GM19023 (cell line): ENCODE results near the gene SF3B3.
"Not testable (repeated sequence)": the region's sequence is repeated elsewhere in the genome, so short reads cannot be mapped to it uniquely, and the experiment has no call there.

Source experiments
- ATAC-seq: cut with Tn5 transposase; IDR thresholded peaks from one replicate; pipeline ENCODE4 v1.9.1; 2021; ENCODE audit warnings: mild to moderate bottlenecking, moderate library complexity; ENCODE audit not compliant: unreplicated experiment

SF3B3 gene

DNA sequence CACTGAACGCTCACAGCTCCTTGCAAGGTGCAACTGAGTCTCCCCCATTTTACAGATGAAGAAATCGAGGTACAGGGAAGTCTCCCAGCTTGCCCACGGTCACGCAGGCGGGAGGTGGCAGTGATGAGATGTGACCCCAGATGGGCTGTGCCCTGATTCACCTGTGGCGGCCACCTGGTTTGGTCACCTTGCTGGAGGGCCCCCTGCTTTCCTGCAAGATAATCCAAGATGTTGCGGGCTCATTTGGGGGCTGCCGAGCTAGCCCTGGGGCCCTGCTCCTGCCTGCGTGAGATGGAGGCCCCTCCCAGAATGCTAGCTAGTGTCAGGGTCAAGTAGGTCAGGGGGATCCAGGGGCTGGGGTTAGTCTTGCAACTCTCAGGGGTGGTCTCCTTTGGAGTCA is 63.1 kb downstream of the SF3B3 start:
- ATAC-seq: no peak

DNA sequence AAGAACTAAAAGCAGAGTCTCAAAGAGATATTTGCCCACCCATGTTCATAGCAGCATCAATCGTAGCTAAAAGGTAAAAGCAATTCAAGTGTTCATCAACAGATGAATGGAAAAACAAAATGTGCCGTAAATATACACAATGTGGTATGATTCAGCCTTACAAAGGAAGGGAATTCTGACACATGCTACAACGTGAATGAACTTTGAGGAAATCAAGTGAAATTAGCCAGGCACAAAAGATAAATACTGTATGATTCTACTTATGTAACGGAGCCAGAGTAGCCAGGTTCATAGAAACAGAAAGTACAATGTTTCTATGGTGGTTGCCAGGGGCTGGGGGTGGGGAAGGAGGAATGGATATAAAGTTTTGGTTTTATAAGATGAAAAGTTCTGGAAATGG is 64.9 kb downstream of the SF3B3 start:
- ATAC-seq: no peak

DNA sequence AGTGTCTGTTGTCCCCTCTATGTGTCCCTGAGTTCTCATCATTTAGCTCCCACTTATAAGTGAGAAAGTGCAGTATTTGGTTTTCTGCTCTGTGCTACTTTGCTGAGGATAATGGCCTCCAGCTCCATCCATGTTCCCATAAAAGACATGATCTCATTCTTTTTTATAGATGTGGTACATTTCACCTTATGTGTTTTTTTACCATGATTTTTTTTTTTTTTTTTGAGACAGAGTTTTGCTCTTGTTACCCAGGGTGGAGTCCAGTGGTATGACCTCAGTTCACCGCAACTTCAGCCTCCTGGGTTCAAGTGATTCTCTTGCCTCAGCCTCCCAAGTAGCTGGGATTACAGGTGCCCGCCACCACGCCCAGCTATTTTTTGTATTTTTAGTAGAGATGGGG is 65.8 kb downstream of the SF3B3 start:
- ATAC-seq: not testable (repeated sequence)

DNA sequence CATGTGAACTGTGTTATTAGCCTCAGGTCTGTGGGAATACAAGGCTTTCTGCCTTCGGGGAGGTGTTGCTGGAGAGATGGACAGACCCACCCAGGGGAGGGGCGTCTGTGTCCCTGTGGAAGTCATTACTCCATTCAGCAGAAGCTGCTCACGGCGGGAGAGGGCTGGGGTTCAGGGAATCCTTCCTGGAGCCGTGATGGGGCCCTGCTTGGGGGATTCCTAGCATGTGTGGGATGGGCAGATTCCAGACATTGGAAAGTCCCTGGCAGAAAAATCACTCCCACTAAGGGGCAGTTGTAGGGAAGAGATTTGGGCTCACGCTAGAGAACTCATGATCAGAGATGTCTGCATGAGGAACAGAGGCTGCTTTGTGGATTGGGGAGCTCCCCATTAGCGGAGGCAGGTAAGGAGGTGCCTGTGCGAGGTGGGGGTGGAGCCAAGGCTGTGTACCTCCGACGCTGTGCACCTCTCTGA is 66.4 kb downstream of the SF3B3 start:
- no peak for ATAC-seq

DNA sequence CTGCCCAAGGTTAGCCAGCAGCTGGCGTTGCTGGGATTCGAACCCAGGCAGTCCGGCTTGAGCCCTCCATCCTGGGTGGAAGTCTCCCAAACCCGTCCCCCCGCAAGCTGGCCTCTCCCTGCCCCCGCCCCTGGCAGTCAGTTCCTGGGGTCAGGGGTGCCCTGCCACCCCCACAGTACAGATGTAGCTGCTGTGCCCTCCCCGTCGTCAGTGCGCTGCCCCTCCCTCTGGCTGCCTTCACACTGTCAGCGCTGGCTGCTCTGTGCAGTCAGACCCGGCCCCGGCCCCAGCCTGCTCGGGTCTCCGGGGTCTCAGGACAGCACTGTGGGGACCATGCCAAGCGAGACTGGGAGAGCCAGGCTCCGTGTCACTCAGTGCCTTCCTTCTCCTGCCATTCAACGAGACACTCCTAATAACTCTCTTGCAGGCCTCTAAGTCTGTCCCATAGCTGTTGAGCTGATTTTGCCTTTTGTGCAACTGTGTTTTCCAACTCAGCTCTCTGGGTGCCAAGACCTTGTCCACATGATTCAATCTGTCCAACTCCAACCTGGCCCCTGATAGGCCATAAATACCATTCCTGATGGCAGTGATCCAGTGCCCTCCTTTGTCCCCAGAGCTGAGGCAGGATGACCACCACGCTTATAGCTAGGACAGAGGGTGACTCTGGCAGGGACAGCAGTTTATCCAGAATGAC is 67.3 kb downstream of the SF3B3 start:
- no peak for ATAC-seq

DNA sequence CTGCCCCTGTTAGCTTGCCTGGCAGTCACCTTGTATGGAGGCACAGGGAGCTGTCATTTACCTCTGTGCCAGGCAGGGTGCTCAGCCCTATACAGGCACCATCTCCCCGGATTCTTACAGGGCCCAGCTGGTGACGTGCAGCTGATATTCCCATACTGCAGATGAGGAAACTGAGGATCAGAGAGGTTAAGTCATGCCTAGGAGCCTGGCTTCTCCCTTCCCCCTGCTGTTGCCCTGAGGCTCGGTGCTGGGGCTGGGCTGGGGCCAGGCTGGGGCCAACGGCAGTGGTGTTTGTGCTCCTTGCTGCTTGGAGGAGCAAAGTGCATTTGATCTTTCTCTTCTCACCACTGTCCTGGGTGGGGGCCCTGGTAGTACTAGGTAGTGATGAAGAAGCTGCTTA is 68.0 kb downstream of the SF3B3 start:
- no peak for ATAC-seq

DNA sequence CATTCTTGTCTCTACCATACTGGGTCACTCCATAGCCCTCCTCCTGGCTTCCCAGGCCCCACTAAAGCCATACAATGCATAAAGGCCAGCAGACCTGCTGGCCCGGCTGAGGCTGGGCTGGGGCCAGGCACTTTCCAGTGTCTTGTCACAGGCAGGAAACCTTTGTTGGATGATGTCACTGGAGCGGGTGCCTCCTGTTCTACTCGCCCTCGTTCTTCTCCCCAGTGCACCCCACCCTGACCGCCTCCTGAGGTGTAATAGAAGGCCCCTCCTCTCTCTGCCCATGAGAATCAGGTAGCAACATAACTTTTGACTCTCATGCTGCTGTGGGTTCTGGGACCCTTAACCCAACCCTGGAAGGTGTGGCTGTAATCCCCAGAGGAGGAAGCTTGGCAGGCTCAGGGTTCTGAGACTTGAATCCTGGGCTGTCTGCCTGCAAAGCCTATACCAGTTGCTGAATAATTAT is 68.5 kb downstream of the SF3B3 start:
- ATAC-seq: no peak

DNA sequence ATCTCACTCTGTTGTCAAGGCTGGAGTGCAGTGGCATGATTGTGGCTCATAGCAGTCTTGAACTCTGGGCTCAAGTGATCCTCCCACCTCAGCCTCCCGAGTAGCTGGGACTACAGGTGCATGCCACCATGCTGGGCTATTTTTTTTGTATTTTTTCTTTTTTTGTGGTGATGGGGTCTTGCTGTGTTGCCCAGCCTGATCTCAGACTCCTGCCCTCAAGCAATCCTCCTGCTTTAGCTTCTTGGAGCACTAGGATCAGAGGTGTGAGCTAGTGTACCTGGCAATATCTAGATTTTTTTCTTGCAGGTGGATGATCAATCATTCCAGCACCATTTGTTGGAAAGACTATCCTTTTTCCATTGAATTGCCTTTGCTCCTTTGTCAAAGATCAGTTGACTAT is 69.9 kb downstream of the SF3B3 start:
- ATAC-seq: no peak

DNA sequence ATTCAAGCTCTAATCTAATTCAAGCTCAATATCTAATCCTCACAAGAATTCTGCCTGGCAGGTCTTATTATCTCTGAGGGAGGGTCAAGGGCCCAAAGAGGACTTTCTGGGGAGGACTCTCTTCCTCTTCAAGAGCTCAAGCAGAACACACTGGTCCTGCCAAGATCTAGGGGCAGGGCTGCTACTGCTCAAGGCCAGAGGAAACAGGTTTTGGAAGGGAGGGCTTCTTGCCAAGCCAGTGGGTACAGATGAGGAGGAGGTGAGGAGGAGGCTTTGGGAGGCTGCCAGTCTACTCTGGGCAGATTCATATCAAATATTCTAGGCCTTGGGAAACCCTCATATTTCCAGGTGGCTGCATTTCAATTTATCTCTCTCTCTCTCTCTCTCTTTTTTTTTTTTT is 71.0 kb downstream of the SF3B3 start:
- no peak for ATAC-seq

DNA sequence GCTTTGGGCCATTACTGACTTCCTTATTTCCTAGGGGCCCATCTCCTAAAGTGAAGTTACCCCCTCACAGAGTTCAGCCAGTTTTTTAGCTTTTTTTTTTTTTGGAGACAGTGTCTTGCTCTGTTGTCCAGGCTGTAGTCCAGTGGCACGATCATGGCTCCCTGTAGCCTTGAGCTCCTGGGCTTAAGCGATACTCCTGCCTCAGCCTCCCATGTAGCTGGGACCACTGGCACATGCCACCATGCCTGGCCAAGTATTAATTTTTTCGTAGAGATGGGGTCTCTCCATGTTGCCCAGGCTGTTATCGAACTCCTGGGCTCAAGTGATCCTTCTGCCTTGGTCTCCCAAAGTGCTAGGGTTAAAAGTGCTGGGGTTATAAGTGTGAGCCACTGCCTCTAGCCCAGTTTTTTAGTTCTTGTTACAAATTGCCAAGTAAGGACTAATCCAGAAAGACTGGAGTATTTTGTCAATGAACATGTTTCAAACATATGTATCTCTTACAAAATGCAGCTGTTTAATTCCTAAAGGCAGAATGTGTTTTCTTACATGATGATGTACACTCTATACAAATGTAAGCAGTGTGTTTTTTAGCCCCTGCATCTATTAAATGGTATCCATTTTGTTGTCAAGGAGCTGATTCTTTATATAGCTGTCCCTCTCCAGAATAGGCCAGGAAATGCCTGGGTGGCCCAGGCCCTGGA is 73.7 kb downstream of the SF3B3 start:
- ATAC-seq: no peak

DNA sequence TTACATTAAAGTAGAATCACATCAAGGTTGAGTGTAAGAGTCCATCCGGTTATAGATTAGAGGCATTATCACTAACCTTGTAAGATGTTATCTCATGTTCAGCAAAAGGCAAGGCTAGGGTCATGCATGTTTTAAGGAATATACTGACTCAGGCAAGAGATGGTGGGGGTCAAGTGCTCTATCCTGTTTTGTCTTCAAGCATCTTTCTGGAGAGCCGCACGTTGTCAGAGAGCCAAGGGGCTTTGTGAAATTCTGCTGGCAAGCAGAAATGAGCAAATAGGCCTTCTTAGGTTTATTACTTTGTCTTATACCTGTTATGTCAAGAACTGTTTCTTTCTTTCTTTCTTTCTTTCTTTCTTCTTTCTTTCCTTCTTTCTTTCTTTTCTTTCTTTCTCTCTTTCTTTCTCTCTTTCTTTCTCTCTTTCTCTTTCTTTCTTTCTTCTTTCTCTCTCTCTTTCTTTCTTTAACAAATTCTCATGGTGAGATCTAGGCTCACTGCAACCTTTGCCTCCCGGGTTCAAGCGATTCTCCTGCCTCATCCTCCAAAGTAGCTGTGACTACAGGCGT is 75.4 kb downstream of the SF3B3 start:
- no peak for ATAC-seq

DNA sequence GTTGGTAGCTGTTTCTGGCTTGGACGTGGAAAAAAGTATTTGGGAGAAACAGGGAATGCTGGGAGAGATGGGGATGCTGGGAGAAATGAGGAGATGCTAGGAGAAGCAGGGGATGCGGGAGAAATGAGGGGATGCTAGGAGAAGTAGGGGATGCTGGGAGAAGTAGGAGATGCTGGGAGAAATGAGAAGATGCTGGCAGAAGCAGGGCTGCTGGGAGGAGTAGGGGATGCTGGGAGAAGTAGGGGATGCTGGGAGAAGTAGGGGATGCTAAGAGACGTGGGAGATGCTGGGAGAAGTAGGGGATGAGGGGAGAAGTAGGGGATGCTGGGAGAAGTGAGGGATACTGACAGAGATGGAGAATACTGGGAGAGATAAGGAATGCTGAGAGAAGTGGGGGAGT is 77.1 kb downstream of the SF3B3 start:
- no peak for ATAC-seq

DNA sequence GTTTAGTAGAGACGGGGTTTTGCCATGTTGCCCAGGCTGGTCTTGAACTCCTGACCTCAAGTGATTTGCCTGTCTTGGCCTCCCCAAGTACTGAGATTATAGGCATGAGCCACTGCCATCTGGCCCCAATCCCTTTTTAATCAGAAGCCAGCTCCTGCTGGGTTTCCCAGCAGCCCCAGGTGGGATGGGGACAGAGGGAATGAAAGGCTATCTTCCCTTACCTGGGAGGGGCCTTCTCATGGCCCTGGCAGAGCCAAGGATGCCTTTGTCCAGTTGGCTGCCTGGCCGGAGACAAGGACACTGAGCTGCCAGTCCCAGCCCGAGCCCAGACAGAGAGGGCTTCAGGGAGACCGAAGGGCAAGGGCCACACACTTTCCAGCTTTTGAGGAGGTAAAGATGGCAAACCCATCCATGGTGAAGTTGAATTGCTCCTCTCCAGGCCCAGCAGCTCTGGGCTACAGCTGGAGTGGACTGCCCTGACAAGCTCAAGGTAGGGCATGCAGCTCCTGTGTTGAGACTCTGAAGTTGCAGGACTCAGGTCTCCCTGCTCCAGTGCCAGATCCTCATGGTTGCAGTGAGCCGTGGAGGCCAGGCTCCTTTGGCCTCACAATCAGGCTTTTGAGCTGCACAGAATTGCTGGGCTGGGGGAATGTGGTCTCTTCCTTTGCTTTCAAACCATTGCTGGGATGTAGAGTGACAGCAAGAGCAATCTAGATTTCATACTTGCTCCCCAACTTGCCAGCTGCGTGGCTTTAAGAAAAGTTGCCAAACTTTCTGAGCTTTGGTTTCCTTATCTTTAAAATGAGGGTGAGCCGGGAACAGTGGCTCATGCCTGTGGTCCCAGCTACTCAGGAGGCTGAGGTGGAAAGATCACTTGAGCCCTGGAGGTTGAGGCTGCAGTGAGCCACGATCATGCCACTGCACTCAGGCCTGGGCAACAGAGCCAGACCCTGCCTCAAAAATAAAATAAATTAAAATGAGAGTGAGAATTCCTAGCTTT is 78.3 kb downstream of the SF3B3 start:
- no peak for ATAC-seq

DNA sequence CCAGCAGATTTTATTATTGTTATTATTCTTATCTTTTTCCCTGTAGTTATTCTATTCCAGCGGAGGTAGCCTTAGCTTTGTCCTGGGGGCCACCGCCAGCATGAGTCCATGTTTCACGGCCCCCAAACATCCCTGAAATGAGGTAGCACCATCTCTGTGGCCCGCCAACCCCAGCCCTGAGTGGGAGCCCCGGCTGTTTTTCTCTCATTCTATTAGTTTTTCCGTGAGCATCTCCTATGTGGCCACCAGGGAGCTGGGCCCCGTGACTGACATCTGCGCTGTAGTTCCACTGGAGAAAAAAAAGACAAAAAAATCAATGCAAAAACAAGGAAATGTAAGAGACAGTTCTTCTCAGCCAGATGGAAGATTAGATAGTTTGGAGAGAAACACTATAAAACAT is 79.2 kb downstream of the SF3B3 start:
- no peak for ATAC-seq

DNA sequence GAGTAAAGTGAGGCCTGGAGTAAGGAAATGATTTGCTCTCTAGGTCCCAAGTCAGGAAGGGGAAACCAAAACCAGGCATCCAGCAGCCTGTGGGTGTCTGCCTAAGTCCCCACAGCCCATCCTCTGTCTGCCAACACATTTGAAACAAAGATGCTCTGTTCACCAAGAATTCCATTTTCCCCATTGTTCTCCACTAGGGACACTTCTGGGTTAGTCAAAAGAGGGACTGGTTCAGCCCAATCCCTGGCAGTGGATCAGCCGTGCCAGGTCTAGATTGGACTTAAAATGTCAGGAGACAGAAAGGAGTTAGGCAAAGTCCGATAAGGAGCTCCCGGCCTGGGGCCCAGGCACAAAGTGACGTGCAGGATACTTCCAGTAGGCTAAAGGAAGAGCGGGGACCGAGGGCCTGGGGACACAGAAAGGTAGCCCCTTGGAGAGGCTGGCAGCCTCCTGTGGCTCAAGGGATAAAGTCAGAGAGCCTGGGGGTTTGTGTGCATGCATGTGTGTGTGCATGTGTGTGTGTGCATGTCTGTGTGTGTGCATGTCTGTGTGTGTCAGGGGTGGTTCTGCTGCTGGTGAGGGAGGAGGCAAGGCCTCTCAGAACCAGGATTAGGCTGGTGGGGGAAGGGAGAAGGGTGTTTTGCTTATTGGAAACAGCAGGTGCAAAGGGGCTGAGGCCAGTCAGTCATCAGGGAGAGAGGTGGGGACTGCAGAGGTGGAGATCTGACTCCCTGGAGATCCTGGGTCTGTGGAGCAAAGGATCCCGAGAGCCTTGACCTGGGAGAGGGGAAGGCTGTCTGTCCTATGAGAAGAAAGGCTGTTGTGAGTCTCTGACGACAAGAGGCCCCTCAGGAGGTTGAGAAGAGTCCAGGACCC is 81.0 kb downstream of the SF3B3 start:
- no peak for ATAC-seq

DNA sequence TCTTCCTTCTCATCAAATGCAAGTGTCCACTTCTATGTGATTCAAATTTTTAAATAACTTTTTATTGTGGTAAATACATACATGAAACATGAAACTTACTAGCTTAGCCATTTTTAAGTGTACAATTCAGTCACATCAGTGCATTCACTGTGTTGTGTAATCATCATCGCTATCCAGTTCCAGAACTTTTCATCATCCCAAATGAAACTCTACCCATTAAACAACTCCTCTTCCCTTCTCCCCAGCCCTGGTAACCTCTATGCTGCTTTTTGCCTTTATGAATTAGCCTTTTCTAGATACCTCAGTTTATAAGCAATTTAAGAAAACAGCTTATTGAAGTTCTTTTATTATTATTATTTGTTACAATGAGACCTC is 81.7 kb downstream of the SF3B3 start:
- ATAC-seq: no peak

DNA sequence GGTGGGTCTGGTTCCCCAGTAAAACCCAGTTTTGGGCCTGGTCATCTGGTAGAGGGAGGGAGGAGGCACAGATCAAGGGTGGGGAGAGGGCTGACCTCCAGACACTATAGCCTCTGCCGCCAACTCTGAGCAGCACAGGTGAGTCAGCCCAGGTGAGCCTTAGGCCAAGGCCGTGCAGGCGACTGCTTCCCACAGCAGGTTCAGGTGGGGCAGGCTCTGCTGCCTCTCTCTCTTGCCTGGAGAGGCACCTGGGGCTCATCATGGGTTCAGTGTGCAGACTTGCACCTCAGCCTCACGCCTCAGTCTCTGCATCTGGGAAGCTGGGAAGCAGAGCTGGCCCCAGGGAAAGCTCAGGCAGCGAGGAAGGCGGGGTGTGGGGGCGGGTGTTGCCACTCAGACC is 84.9 kb downstream of the SF3B3 start:
- no peak for ATAC-seq

DNA sequence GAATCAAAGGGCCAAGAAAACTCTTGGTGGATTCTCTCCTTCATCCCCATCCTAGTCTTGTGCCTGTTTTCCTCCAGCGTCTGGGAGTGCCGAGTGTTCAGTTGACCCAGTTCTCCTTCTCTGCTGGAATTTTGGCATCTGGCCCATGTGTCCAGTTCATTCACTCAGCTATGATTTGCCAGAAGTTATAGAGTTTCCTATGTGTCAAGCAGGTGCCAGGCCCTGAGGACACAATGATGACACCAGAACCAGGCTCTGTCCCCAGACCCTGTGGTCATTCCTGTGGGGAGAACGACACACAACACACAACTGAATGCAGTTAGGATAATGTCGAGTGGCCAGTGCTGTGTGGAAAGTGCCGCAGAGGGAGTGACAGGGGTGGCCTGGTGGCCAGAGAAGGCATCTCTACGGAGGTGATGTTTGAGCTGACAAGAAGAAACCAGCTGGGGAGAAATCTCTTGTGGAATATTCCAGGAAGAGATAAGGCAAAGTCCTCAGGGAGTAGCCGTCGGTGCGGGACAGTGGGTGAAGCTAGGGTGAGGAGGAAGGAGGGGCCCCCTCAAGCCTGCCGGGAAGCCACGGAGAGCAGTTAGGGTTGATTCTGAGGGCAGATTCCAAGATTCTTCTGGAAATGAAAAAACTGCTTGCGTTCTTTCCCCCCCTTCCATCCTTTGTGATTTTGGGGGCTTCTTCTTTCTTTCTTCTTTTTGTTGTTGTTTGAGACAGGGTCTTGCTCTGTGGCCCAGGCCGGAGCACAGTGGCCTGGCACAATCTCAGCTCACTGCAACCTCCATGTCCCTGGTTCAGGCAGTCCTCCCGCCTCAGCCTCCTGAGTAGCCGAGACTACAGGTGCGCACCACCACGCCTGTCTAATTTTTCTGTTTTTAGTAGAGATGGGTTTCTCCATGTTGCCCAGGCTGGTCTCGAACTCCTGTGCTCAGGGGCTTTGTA is 86.9 kb downstream of the SF3B3 start:
- no peak for ATAC-seq

DNA sequence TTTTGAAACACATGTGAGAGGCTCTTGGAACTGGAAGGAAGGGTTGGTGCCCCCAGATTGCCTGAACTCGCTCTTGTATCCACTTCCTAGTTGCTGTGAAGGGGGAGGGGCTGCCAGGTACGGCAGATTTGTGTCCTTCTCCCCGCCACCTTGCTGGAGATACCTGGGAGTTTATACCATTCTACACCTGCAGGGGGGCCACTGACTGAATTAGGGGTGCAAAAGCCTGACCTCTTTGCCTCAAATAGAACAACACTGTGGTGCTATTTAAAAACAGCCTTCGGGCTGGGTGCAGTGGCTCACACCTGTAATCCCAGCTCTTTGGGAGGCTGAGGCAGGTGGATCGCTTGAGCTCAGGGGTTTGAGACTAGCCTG is 87.6 kb downstream of the SF3B3 start:
- no peak for ATAC-seq
